DMS153 (cell line): ENCODE data around the gene AOPEP.

Experiments used
- DNase-seq: peaks from one replicate; lab custom pipeline; 2025; lab: John Stamatoyannopoulos, UW

Gene AOPEP

GRCh38 chr9:94850540-94851434 lies 124.3 kb downstream of the AOPEP start:
- DNase-seq = no peak

- DNase-seq = no peak
Measured at GRCh38 chr9:94851467-94851866, 125.0 kb downstream of the AOPEP start.

GRCh38 chr9:94851892-94852291 lies 125.4 kb downstream of the AOPEP start:
- no peak for DNase-seq

GRCh38 chr9:94852373-94852772 lies 125.9 kb downstream of the AOPEP start:
- DNase-seq = no peak

GRCh38 chr9:94853887-94854286 lies 127.4 kb downstream of the AOPEP start:
- DNase-seq = no peak

- DNase-seq = no peak
Measured at GRCh38 chr9:94855903-94856302, 129.4 kb downstream of the AOPEP start.

- DNase-seq = no peak
Measured at GRCh38 chr9:94857791-94858190, 131.3 kb downstream of the AOPEP start.

- DNase-seq = no peak
Measured at GRCh38 chr9:94859226-94859625, 132.7 kb downstream of the AOPEP start.

GRCh38 chr9:94859891-94860290 lies 133.4 kb downstream of the AOPEP start:
- DNase-seq = no peak

- peak; percentile 50 for DNase-seq
Measured at GRCh38 chr9:94860678-94861588, 134.4 kb downstream of the AOPEP start.

- DNase-seq = no peak
Measured at GRCh38 chr9:94861589-94862272, 135.2 kb downstream of the AOPEP start.

GRCh38 chr9:94864196-94864595 lies 137.7 kb downstream of the AOPEP start:
- DNase-seq = no peak

GRCh38 chr9:94864862-94865509 lies 138.5 kb downstream of the AOPEP start:
- no peak for DNase-seq

GRCh38 chr9:94865582-94866452 lies 139.3 kb downstream of the AOPEP start:
- no peak for DNase-seq

- no peak for DNase-seq
Measured at GRCh38 chr9:94866770-94867169, 140.3 kb downstream of the AOPEP start.

- DNase-seq = no peak
Measured at GRCh38 chr9:94867281-94867841, 140.9 kb downstream of the AOPEP start.

GRCh38 chr9:94867842-94868312 lies 141.4 kb downstream of the AOPEP start:
- DNase-seq = no peak

- DNase-seq = no peak
Measured at GRCh38 chr9:94868464-94868863, 142.0 kb downstream of the AOPEP start.

GRCh38 chr9:94869415-94869843 lies 142.9 kb downstream of the AOPEP start:
- DNase-seq = no peak

- DNase-seq = no peak
Measured at GRCh38 chr9:94870465-94870792, 143.9 kb downstream of the AOPEP start.
